GM12801 (cell line): Measurements from ENCODE around the gene CUL7.

Experiments used
- TF ChIP-seq, protein P1 (sequence below): IDR thresholded peaks from one replicate; pipeline ENCODE4 v1.5.1; 2011; ENCODE audit warnings: control low read depth; ENCODE audit not compliant: insufficient read length; ENCODE audit errors: extremely low read depth

The CUL7 gene

DNA sequence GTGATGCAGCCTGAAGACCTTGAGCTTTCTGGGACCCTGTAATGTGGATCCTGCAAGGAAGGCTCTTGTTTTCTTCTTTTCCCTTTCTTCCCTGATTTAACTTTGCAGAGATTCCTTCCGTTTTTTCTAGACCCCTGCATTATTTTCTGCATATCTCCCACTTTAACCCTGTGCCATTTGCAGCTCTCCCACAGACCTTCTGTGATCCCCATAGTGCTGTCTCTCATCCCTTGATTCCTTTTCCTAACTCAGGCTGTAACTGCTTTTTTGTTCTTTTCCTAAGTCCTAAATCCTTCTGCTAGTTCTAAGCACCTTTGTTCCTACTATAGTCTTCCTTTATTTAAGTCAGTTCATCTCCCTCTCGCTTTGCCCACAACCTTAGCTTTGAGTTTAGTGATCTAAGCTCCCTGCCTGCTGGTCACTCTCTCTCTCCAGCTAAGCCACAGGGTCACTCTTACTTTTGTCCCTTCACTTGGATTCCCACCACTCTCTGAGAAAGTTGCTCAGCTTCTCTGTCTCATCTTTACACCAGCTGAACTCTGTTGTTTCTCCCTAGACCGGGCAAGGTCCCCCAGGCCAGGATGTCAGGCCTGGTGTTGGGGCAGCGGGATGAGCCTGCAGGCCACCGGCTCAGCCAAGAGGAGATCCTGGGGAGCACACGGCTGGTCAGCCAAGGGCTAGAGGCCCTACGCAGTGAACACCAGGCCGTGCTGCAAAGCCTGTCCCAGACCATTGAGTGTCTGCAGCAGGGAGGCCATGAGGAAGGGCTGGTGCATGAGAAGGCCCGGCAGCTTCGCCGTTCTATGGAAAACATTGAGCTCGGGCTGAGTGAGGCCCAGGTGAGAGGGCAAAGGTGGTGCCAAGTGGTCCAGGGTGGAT lies 7.3 kb upstream of the CUL7 start:
- TF ChIP-seq, protein P1, sequence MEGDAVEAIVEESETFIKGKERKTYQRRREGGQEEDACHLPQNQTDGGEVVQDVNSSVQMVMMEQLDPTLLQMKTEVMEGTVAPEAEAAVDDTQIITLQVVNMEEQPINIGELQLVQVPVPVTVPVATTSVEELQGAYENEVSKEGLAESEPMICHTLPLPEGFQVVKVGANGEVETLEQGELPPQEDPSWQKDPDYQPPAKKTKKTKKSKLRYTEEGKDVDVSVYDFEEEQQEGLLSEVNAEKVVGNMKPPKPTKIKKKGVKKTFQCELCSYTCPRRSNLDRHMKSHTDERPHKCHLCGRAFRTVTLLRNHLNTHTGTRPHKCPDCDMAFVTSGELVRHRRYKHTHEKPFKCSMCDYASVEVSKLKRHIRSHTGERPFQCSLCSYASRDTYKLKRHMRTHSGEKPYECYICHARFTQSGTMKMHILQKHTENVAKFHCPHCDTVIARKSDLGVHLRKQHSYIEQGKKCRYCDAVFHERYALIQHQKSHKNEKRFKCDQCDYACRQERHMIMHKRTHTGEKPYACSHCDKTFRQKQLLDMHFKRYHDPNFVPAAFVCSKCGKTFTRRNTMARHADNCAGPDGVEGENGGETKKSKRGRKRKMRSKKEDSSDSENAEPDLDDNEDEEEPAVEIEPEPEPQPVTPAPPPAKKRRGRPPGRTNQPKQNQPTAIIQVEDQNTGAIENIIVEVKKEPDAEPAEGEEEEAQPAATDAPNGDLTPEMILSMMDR, result no peak

DNA sequence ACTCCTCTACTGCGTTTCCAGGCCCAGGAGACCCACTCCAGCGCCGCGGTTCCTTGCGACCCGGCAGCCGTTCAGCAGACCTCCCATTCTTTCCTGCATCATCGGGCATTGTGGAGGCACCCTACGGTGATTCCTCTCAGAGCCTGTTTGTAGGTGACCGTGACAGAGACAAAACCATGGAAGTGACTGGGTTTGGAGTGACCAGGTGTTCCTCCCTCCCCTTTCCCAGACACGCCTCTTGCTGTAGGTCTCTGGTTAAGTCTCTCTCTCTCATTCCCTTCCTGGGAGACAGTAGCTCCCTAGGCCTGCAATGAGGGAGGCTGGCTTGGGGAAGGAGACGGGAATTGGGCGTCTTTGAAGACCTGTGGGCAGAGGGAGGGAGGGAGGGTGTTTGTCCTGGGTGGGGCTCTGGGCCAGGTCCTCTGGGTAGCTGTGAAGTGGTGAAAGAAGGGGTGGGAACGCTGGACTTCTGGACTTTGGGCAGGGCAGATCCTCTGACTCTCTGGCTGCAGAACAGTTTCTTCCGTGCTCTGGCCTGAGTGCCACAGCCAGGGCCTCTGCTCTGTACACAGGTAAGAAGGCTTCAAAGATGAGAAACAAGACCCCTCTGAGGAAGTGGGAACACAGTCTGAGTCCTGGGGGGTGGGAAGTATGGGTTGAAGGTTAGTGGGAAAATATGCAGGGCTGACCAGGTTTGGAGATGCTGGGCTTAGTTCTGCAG lies 6.5 kb upstream of the CUL7 start:
- TF ChIP-seq, protein P1, result no peak

DNA sequence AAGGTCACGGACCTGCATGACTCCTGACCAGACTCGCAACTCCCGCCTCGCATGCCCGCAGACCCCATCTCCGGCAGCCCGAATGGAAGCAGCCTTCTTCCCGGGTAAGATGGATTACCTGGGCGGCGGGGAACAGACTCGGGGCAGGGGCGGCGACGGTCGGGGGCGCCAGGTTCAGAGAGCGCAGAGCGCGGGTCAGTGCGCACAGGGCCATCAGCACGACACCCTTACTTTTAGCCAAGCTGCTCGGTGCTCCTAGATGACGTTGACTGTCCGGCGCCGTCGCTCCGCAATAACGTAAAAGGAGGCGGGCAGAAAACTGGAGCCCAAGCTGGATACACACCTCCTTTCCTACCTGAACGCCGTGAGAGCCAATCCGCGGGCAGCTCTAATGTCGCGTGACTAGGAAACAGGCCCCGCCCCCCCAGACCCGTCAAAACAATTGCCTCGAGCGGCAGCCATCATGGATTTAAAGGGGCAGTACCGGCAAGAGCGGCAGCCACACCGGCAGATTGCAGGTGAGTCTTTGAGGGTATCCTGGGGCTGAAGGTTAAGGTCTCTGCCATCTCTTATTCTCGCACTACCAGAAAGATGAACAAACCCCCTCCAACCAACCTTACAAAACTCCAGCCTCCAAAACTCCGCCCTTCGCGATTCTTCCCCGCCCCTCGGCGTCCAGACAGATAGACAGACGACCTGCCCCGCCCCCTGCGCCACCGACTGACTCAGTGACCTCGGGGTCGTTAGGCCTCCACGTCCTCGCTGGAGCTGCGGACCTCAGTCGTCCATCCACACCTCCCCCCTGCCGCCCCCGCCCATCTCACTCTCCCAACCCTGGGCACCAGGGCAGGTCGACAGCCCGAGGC lies 5.8 kb upstream of the CUL7 start, which contains the start of the genes KLC4 and MRPL2:
TSS of gene KLC4 (plus strand) at position 464 of the 866 bp plus-strand sequence. CDS start 1,705 bp downstream, outside the sequence.
TSS of gene MRPL2 (minus strand) at position 267 of the 866 bp plus-strand sequence. CDS start at position 214, 53 bp downstream.
- TF ChIP-seq, protein P1, result no peak

DNA sequence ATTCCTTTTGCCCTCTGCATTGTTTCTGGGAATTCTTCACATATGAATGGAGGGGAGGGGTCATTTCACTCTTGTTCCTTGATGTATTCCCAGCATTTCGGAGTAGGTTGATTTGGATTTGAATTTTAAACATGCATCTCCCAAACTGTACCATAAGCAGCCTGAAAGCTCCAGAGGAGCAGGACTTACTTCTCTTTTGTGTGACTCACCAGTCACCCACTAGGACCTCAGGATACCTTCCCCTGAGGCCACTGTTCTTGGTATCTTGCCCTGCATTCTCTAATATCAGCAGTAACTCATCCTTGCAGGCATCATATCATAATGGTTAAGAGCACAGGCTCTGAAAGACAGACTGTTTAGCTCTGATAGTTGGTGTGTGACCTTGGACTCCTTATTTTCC lies 4.9 kb upstream of the CUL7 start:
- TF ChIP-seq, protein P1, result no peak

DNA sequence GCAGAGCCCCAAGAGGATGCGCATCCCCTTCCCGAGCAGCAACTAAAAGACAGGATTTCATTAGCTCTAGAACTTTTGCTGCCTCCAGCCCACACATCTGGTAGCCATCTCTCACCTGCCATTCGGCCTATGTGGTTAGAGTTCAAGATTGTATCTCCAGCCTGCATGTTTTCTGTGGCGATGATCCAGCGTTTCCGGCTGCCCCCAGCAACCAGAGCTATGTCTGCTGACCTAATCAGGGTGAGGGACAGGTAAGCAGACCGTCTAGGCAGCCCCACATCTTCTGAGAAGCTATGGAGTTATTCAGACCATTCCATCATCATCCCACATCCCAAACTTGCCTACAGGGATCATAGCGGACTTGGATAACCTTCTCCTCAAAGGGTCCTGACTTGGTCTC lies 2.3 kb upstream of the CUL7 start:
- TF ChIP-seq, protein P1, result no peak

DNA sequence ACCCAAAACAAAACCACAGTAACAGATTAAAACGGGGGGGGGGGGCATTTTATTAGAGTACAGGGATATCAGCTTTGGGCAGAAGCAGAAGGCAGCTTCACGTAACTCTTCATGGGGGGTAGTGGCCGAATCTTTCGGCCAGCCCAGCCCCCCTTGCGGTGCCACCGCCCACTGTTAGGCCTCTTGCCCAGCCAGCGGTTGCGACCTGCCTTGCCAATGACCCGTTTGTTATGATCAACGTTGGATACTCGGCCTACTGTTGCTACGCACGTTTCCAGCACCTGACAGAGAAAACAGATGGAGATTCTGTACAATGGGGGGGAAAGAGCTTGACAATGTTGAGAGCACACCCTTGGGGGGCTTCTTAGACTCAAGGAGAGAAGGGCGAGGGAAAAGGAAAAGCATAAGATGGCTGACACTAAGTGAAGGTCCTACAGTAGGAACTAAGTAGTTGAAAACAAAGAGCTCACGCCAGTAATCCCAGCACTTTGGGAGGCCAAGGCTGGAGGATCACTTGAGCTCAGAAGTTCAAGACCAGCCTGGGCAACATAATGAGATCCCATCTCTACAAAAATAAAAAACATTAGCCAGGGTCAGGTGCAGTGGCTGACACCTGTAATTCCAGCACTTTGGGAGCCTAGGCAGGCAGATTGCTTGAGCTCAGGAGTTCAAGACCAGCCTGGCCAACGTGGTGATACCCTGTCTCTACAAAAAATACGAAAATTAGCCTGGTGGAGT lies 724 bp upstream of the CUL7 start:
- TF ChIP-seq, protein P1, result no peak
